Measurements from ENCODE around the gene VRTN. TPM values are rescaled to one million over a fixed set of nuclear protein-coding genes. Genes with fewer than 3 reads are reported as not detected.
A peak's percentile ranks its signal among the peaks of the same experiment; 100 is the strongest.
"Not testable (repeated sequence)": the region's sequence is repeated elsewhere in the genome, so short reads cannot be mapped to it uniquely, and the experiment has no call there.

VRTN gene
- total RNA-seq, 1 donor from 2014 or later = not detected

DNA sequence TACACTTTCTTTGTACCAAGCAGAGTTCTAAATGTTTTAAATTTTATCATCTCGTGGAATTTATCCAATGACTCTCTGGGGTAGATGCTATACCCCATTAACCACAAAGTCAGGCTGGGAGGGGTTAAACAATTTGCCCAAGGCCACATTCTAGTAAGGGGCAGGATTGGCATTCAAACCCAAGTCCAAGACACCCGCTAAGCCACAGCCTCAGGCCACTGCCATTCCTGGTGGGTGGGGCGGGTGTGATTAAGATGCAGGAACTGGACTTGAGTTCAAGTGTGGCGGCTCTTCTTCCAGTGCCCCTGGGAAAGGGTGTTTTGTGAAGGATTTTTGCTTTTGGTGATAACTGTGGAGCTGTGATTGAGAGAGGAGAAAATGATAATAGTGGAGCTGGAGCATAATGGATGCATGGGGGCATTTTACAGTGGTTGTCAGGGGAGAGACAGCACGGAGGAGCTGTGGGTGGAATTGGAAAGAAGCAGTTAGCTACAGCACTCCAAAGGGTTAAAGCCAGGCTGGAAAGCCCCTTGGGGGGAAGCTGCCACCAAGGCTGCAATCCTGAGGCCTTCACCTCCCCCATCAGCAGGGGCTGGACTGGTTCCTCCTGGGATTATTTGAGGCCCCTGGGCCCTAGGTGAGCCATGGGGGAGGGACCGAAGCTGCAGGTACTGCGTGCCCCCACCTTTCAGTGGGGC lies 1.0 kb upstream of the VRTN start:
- DNase-seq (ENCODE audit: low spot score) = no peak
- intact Hi-C loops (cut with DNase I) = no loop called here

DNA sequence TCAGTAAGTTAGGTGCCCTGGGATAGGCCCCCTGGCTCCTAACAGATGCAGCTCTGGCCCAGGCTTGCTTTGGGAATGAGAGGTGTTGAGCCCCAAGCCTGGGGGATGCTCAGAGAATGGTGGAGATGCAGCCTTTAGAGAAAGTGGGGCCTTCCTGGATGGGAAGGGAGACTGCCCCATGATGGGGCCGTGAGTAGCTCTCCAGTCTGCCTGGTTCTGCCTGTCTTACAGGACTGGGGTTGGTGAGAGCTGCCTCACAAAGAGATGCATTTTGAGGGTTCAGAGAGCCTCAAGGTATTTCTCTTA lies 523 bp upstream of the VRTN start:
- no peak for DNase-seq (ENCODE audit: low spot score)
- intact Hi-C loops (cut with DNase I) = no loop called here

DNA sequence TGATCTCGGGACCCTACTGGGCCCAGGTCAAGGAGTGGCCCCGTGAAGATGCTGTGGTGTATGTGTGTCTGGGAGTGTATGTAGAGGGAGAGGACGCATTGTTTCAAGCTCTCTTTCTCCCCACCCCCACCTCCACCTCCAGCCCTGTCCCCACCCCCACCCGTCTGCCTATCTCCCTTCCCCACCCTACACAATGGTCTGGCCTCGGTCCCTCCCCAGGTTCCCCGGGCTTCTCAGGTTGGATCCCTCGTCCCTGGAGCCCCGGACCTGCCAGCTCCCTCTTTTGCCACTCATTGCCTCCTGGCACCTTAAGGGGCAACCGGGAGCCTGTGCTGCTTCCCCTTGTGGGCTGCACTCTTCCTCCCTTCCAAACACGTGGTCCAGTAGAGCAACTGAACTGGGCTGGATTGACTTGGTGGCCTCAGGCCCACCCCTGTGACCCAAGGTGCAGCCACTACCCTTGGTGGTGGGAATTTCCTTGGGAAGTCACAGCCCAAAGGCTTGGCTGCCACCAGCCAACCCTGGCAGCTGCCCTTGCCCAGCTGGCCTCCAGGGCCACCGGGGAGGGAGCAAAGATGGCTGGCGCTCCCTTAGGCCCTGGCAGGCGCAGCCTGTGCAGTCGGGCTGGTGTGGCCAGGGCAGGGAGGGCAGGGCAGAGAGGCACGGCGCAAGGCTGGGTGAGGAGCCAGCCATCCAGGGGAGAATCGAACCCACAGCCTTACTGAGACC lies 628 bp downstream of the VRTN start:
- intact Hi-C loops (cut with DNase I) = no loop called here
- DNase-seq (ENCODE audit: low spot score) = no peak

DNA sequence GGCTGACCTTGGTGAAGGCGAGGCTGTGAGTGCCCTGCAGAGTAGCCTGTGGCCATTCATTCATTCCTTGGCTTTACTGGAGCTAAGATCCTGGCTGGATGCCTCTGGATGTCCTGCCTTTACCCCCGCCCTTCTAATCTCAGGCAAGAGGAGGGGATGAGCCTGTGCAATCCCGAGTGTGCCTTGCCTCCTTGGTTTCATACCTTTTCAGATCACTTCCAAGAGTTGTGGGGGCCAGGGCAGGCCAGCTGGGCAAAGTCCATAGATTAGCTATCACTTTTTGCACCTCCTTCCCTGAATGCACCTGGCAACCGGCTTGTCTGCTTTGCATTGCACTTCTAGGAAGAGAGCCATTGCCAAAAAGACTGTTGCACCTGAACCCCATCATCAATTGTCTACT lies 1.5 kb downstream of the VRTN start:
- intact Hi-C loops (cut with DNase I) = no loop called here
- DNase-seq (ENCODE audit: low spot score) = no peak

DNA sequence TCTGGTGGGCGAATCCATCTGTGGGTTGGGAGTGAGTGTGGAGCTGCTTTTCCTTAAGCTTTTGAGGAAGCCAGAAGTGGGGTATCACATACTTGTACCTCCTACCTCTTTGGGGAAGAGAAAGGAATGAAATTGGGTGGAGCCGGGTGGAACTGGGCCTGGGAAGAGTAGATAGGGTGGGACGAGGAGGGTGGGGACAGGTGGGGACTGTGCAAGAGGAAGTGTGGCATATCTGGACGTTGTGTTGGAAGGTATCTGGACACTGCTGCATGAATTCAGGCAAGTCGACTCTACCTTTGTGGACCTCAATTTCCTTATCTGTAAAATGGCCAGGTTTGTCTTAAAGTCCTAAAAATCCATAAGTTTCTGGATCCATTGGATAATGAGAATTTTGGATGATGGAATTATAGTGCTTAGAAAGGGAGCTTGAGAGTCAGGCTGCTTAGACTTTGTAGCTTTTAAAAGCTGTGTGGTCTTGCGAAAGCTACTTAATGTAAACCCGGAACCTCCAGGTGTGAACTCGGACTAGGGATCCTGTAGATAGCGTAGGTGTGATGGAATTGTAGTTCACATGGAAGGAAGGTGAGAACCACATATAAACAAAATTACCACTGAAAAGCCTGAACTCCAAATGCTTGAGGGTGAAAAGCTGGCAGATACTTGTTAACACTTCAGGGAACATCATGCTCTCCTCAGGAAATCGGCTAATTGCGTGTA lies 2.1 kb downstream of the VRTN start:
- intact Hi-C loops (cut with DNase I) = no loop called here
- DNase-seq (ENCODE audit: low spot score) = no peak

DNA sequence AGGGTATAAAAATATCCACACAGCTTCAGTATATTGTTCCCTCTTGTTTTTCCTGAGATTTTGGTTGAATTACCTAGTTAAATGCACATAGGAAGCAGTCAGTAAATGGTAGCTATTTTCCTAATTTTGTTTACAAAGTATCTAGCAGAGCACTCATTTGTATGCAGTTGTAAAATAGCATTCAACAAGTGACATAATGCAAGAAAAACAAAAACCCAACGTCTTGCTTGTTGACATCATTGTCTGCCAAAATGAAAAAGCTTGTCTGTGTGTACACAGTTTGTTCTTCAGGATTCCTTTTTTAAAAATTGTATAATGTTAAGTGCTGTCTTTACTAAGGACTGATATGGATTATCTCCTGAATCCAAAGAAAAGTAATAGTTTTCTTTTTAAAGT lies 2.7 kb downstream of the VRTN start:
- no peak for DNase-seq (ENCODE audit: low spot score)
- intact Hi-C loops (cut with DNase I) = no loop called here

DNA sequence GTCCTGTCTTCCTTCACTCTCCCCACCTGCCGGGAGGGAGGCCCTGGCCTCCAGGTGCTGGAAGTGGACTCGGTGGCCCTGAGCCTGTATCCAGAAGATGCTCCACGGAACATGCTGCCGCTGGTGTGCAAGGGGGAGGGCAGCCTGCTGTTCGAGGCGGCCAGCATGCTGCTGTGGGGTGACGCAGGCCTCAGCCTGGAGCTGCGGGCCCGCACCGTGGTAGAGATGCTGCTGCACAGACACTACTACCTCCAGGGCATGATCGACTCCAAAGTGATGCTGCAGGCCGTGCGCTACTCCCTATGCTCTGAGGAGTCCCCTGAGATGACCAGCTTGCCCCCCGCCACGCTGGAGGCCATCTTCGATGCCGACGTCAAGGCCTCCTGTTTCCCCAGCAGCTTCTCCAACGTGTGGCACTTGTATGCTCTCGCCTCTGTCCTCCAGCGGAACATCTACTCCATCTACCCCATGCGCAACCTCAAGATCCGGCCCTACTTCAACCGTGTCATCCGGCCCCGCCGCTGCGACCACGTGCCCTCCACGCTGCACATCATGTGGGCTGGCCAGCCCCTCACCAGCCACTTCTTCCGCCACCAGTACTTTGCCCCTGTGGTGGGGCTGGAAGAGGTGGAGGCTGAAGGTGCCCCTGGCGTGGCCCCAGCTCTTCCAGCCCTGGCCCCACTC lies 8.8 kb downstream of the VRTN start:
- intact Hi-C loops (cut with DNase I) = no loop called here

DNA sequence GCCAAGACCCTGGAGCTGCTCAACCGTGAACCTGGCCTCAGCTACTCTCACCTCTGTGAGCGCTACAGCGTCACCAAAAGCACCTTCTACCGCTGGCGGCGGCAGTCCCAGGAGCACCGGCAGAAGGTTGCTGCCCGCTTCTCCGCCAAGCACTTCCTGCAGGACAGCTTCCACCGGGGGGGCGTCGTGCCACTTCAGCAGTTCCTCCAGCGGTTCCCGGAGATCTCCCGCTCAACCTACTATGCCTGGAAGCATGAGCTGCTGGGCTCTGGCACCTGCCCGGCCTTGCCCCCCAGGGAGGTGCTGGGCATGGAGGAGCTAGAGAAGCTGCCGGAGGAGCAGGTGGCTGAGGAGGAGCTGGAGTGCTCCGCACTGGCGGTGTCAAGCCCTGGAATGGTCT lies 9.3 kb downstream of the VRTN start:
- intact Hi-C loops (cut with DNase I) = no loop called here
- no peak for DNase-seq (ENCODE audit: low spot score)

More for the DNA sequence above, 8.8 kb downstream of the VRTN start:
- no peak for DNase-seq (ENCODE audit: low spot score)

DNA sequence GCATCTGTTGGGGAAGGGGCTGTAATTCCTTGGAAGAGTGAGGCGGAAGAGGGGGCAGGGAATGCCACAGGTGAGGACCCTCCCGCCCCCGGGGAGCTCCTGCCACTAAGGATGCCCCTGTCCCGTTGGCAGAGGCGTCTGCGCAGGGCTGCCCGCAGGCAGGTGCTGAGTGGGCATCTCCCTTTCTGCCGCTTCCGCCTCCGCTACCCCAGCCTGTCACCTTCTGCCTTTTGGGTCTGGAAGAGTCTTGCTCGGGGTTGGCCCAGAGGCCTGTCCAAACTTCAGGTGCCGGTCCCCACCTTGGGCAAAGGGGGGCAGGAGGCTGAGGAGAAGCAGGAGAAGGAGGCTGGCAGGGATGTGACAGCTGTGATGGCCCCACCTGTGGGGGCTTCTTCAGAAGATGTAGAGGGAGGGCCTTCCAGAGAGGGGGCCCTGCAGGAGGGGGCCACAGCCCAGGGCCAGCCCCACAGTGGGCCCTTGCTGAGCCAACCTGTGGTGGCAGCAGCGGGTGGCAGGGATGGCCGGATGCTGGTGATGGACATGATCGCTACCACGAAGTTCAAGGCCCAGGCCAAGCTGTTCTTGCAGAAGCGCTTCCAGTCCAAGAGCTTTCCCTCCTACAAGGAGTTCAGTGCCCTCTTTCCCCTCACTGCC lies 10.0 kb downstream of the VRTN start:
- intact Hi-C loops (cut with DNase I) = no loop called here
- DNase-seq (ENCODE audit: low spot score) = no peak

DNA sequence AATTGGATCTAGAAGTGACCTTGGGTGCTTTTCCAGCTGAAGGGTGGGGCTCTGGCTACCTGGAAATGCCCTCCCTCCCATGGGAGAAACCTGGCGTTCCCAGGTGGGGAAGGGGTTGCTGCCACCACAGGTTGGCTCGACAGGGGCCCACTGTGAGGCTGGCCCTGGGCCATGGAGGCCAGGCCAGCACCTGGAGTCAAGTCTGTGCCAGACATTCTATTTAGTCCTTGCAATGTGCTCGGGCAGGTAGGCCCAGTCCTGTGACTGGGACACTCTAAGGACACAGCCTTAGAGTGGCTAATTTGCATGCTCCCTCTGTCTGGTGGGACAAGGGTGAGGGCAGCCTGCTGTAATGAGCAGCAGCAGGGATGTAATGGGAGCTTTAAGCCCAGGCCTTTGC lies 11.9 kb downstream of the VRTN start:
- intact Hi-C loops (cut with DNase I) = loop anchor here (10.0 kb wide), 1 partner anchor 255 kb away; the partner anchor contains the start of gene LTBP2
- DNase-seq (ENCODE audit: low spot score) = no peak

DNA sequence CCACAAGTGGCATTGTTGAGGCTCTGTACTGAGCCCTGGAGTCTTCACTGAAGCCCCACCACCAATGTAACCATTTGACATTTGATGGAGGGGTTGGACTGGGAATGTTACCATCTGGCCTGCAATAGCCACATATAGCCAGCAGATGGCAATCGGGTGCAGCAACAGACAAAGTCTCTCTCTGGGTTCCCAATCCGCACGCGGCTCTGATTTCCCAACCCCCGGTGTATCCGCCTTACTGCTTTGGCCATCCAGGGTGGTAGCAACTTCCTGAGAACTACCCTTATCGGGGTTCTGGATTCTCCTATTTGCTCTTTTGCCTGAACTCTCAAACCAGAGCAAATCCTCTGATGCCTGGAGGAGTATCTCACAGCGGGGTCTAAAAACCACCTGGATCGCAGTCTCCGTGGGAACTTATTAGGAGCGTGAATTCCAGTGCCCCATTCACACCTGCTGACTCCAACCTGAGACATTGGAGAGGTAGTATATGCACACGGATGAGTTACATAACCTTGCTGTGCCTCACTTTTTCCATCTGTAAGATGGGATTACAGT lies 14.2 kb downstream of the VRTN start:
- DNase-seq (ENCODE audit: low spot score) = peak; percentile 82
- intact Hi-C loops (cut with DNase I) = loop anchor here (2.0 to 10.0 kb wide), 2 partner anchors 116 to 252 kb away; partner anchors contain the start of gene LTBP2

DNA sequence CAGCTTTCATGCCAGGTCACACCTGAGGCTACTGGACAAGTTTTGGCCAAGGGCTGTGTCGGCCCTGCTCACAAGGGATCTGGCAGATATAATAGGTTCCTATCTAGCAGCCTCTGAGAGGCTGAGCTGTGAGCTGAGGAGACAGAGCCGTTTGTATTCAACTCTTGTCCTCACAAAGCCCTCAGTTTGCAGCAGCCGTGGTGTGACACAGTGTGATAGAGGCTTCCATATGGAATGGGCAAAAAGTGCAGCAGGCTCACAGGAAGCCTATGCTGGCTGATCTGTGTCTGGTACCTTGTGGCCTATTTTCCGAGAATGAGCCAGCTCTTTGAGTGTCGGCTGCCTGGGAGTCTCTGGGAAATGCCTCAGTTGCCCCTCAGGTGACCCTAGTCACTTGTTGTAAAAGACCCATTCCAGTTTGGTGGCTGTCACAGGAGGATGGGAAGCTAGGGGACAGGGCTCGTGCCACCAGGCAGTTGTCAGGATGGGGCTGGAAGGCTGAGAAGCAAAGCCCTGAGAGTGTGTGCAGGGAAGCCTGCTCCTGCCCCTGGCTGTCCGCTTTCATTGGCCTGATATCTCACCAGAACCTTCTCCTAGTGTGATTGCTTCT lies 16.1 kb downstream of the VRTN start:
- DNase-seq (ENCODE audit: low spot score) = no peak
- intact Hi-C loops (cut with DNase I) = loop anchor here (10.0 kb wide), 1 partner anchor 250 kb away; the partner anchor contains the start of gene LTBP2

DNA sequence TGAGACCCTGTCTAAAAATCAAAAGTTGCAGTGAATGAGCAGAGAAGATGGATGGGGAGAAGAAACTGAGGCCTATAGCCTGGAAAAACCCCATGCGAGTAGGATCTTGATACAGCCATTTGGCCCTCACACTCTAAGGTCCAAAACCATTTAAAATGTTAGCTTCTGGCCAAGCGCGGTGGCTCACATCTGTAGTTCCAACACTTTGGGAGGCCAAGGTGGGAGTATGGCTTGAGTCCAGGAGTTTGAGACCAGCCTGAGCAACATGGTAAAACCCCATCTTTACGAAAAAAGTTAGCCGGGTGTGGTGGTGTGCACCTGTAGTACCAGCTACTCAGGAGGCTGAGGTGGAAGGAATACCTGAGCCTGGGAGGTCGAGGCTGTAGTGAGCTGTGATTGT lies 19.8 kb downstream of the VRTN start:
- intact Hi-C loops (cut with DNase I) = loop anchor here (10.0 kb wide), 1 partner anchor 247 kb away; the partner anchor contains the start of gene LTBP2
- DNase-seq (ENCODE audit: low spot score) = no peak

DNA sequence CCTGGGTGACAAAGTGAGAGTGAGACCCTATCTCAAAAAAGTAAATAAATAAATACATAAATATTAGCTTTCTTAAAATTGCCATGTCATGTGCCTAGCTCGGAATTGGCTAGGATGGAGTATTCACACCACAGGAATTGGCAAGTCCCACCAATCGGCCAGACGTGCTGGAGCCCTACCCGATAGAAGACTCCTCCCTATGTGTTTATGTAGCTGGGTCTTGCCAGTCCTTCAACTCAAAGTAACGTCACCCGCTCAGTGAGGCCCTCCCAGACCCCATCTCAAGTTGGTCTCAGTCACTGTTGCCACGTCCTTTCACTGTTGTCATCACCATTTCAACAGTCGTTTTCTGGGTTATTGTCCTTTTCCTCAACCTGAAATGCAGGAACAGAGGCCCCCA lies 20.2 kb downstream of the VRTN start:
- DNase-seq (ENCODE audit: low spot score) = no peak
- intact Hi-C loops (cut with DNase I) = loop anchor here (10.0 kb wide), 1 partner anchor 246 kb away; the partner anchor contains the start of gene LTBP2

DNA sequence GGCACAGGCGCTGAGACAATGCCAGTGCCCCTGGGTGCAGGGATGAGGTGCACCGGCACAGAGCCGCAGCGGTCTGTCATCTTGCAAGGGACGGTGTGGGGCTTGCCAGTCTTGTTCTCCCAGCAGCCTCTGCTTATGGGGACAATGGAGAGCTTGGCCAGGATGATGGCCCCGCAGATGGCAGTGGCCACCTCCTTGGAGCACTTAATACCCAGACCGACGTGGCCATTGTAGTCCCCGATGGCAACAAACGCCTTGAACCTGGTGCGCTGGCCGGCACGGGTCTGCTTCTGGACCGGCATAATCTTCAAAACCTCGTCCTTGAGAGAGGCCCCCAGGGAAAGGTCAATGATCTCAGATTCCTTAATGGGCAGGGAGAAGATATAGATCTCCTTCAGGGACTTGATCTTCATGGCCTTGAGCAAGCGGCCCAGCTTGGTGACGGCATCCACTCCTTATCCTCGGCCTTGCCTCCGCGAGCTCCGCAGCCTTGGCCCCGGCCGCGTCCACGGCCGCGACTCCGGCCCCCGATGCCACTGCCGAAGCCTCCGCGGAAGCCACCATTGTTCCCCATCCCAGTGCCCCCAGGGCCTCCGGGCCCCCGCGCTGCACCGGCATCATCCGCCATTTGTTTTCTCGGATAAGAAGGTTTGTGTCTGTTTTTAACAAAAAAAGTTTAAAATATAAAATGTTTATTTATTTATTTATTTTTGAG lies 29.9 kb downstream of the VRTN start:
- no peak for DNase-seq (ENCODE audit: low spot score)
- intact Hi-C loops (cut with DNase I) = no loop called here

DNA sequence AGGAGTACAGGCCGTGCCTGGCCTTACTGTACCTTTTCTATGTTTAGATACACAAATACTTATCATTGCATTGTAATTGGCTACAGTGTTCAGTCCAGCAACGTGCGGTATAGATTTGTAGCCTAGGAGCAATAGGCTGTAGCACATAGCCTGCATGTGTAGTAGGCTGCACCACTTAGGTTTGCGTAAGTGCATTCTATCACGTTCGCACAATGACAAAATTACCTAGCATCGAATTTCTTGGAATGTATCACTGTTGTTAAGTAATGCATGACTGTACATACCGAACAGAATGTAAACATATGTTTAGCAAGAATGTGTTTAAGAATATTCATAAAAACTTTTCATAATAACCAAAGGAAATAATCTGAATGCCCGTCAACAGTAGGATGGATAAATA lies 31.9 kb downstream of the VRTN start:
- DNase-seq (ENCODE audit: low spot score) = no peak
- intact Hi-C loops (cut with DNase I) = no loop called here

DNA sequence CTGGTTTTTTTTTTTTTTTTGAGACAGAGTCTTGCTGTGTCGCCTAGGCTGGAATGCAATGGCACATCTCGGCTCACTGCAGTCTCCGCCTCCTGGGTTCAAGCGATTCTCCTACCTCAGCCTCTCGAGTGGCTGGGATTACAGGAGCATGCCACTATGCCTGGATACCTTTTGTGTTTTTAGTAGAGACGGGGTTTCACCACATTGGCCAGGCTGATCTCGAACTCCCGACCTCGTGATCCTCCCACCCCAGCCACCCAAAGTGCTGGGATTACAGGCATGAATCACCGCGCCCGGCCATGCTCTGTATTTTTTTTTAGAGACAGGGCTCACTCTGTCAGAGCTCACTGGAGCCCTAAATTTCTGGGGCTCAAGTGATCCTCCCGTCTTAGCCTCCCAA lies 32.6 kb downstream of the VRTN start:
- intact Hi-C loops (cut with DNase I) = no loop called here
- DNase-seq (ENCODE audit: low spot score) = no peak

DNA sequence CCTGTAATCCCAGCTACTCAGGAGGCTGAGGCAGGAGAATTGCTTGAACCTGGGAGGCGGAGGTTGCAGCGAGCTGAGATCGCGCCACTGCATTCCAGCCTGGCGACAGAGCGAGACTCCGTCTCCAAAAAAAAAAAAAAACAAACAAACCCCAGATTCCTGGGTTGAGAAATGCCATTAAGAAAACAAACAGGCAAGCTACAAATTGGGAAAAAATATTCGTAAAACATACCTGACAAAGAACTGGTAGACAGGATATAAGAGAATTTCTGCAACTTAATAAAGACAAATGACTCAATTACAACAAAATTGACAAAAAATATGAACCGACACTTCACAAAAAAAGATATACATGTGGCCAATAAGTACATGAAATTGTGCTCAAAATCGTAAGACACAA lies 33.3 kb downstream of the VRTN start:
- intact Hi-C loops (cut with DNase I) = not testable (repeated sequence)

More for the DNA sequence above, 33.3 kb downstream of the VRTN start:
- DNase-seq (ENCODE audit: low spot score) = not testable (repeated sequence)
